Left lung (tissue), 10 donors: ENCODE measurements around the gene RRAD. TPM values are rescaled to one million over a fixed set of nuclear protein-coding genes. Genes with fewer than 3 reads are reported as not detected.

Source experiments
- ATAC-seq: fragments of 200-7000 bp; cut with Tn5 transposase; one replicate; pipeline ENCODE4 v1.9.1; 2020; ENCODE audit warnings: moderate library complexity
- DNase-seq, 4 donors: peaks; one replicate each; pipeline ENCODE4 v3.0.0-alpha.2; 2013 to 2020
- H3K27ac ChIP-seq, 2 donors: fragments of 200-600 bp; sonication (generic) in 1 of 2; one replicate each; pipeline versions ENCODE4 v1.5.0 to v1.8.0; 2020 to 2021
- H3K27me3 ChIP-seq, 2 donors: fragments of 200-600 bp; sonication (generic) in 1 of 2; one replicate each; pipeline versions ENCODE4 v1.5.0 to v1.8.0; 2020 to 2021
- H3K36me3 ChIP-seq, 2 donors: fragments of 200-600 bp; sonication (generic) in 1 of 2; one replicate each; pipeline versions ENCODE4 v1.5.0 to v1.8.0; 2020 to 2021
- H3K4me1 ChIP-seq, 2 donors: fragments of 200-600 bp; one replicate each; pipeline ENCODE4 v1.8.0; 2021
- H3K4me3 ChIP-seq, 2 donors: fragments of 200-600 bp; sonication (generic) in 1 of 2; one replicate each; pipeline versions ENCODE4 v1.5.0 to v1.8.0; 2020 to 2021; ENCODE audit warnings: mild to moderate bottlenecking in 1 of 2
- H3K9me3 ChIP-seq, 2 donors: fragments of 200-600 bp; sonication (generic) in 1 of 2; one replicate each; pipeline versions ENCODE4 v1.5.0 to v1.8.0; 2020 to 2021
- intact Hi-C, 2 donors: fragments of 100-400 bp; cut with DNase I; formaldehyde crosslinking; loops; one replicate each; pipeline versions ENCODE4 v1.11.2 to v1.14.2; 2022
- polyA plus RNA-seq, 6 donors: library from polyadenylated mRNA; unstranded; fragments of 120-200 nt; gene quantifications; one replicate each; pipeline ENCODE4 v1.2.1, GENCODE V29; 2013; ENCODE audit not compliant: insufficient read length in 6 of 6
- total RNA-seq, 2 donors: library from RNA; stranded (reverse); fragmentation: NEBNext Ultra II Directional; extraction: Animal tissue kit (Norgen Biotek cat#: 25700); gene quantifications; one replicate each; pipeline ENCODE4 v1.2.1, GENCODE V29; 2021
- TF ChIP-seq, protein P1 (sequence below), 2 donors: fragments of 200-600 bp; sonication (generic) in 1 of 2; IDR thresholded peaks; one replicate each; pipeline versions ENCODE4 v1.5.0 to v1.8.0; 2021; ENCODE audit warnings: antibody characterized with exemption in 2 of 2
- donor health status: DM: no; HTN: yes; CAD: no.
- donor health status: DM: no; HTN: no; CAD: no.

The RRAD gene
- total and polyA plus RNA-seq, 8 donors = 8.1 to 31.8 (median 9.0) TPM

DNA sequence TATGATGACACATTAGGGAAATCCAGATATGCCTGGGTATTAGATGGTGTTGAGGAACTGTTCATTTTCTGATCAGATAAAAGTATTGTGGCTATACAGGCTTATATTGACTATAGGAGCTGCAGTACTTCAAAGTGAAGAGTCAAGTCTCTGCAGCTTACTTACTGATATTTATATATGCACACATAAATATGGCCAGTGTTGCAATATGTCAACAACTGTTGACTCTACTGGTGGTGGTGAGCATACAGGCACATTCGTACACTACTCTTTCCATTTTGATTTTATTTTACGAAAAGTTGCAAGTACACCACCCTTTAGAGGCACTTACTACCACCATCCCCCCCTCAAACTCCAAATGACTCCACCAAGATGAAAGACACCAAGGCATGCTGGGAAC lies 6.3 kb upstream of the RRAD start:
- ATAC-seq (no peak), DNase-seq (no peak)
- Histone ChIP-seq H3K27ac (no peak overlapping the region), H3K36me3 (peaks cover 0 to 12% of the 10 kb centered on the region in 2 donors), H3K4me1 (peaks cover 28 to 49% of the 10 kb centered on the region in 2 donors), H3K9me3 (no peaks in the 10 kb centered on the region), H3K4me3 (no peak overlapping the region), H3K27me3 (peaks cover 0 to under 1% of the 10 kb centered on the region in 2 donors)
- TF ChIP-seq, protein P1, sequence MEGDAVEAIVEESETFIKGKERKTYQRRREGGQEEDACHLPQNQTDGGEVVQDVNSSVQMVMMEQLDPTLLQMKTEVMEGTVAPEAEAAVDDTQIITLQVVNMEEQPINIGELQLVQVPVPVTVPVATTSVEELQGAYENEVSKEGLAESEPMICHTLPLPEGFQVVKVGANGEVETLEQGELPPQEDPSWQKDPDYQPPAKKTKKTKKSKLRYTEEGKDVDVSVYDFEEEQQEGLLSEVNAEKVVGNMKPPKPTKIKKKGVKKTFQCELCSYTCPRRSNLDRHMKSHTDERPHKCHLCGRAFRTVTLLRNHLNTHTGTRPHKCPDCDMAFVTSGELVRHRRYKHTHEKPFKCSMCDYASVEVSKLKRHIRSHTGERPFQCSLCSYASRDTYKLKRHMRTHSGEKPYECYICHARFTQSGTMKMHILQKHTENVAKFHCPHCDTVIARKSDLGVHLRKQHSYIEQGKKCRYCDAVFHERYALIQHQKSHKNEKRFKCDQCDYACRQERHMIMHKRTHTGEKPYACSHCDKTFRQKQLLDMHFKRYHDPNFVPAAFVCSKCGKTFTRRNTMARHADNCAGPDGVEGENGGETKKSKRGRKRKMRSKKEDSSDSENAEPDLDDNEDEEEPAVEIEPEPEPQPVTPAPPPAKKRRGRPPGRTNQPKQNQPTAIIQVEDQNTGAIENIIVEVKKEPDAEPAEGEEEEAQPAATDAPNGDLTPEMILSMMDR (IDR thresholded peaks at IDR 0.05) = no peak
- intact Hi-C loops = no loop called here

DNA sequence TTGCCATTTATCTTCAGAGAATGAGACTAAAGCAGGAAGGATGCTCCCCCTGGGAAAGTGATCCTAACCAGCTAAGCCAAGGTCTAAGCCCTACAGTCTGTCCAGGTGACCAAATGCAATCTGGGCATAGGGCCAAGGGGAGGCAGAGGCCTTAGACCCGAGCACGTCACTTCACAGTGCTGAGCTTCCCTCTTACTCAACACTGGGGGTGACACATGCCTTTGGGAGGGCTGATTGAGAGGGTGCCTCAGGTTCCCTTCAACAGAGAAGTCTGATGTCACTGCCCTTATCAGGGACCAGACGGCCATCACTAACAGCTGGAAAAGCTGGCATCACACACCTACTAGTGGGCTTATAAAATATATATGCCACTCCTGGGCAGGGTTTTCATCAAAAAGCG lies 4.9 kb upstream of the RRAD start:
- Histone ChIP-seq H3K4me1 (peaks cover 25 to 48% of the 10 kb centered on the region in 2 donors), H3K36me3 (peaks cover 0 to 12% of the 10 kb centered on the region in 2 donors), H3K9me3 (no peaks in the 10 kb centered on the region), H3K4me3 (no peak overlapping the region), H3K27ac (no peak overlapping the region), H3K27me3 (peaks cover 0 to 16% of the 10 kb centered on the region in 2 donors)
- intact Hi-C loops = no loop called here
- TF ChIP-seq, protein P1 (IDR thresholded peaks at IDR 0.05) = no peak
- DNase-seq (peak in 2 of 4 donors; percentile 10 to 56), ATAC-seq (no peak)

DNA sequence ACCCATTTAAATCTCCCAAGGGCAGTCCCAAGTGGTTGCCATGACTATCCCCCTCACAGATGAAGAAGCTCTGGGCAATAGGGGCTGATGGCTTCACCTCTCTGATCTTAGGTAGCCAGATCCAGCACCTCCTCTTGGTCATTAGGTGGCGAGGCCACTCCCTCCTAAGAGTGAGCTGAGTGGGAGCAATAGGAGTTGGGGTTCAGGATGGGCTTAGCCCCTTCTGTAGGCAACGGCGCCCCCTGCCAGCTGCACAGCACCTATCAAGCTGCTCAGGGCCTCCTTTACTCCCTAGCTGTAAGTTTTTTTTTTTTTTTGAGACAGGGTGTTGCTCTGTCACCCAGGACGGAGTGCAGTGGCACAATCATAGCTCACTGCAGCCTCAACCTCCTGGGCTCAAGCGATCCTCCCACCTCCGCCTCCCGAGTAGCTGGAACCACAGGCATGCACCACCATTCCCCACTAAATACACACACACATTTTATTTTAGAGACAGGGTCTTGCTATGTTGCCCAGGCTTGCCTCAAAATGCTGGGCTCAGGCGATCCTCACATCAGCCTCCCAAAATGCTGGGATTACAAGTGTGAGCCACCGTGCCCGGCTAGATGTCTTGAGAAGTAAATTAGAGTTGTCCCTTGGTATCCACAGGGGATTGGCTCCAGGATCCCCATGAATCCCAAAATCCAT lies 3.5 kb upstream of the RRAD start:
- intact Hi-C loops = no loop called here
- TF ChIP-seq, protein P1 (IDR thresholded peaks at IDR 0.05) = no peak
- peaks cover 0 to 12% of the 10 kb centered on the region in 2 donors for H3K36me3 ChIP-seq
- ATAC-seq (no peak), DNase-seq (no peak)
- H3K27ac ChIP-seq = no peak overlapping the region
- H3K4me1 ChIP-seq = peaks cover 27 to 58% of the 10 kb centered on the region in 2 donors
- H3K9me3 ChIP-seq = no peaks in the 10 kb centered on the region
- H3K4me3 ChIP-seq = no peak overlapping the region
- H3K27me3 ChIP-seq = peaks cover 0 to 29% of the 10 kb centered on the region in 2 donors

DNA sequence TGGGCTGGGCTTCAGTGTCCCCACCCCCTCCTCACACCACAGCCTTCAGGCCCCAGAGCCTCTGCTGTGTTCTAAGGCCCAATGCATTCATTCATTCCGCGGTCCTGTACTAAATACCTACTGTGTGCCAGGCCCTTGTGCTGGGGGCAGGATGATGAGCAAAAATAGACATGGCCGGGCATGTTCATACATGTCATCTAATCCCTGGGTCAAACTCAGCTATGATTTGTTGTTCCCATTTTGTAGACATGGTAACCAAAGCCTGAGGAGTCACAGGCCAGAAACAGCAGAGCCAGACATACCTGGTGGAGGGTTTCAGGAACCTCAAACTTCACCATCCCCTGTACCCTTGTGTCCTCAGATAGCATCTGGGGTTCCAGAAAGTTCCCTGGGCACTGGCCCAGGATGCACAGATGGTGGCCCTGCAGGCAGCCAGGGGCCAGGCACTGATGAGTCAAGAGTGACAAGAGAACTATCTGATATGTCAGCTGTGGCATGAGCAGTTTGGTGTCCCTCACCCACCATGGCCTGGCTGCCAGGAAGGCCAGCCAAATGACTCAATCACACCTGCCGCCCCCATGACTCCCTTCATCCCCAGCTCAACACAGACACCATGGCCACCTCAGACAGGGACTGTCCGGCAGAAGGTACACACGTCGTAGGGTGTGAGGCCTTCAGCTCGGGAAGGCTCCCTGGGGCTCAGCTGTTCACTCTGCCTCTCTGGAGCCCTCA lies 2.7 kb upstream of the RRAD start:
- TF ChIP-seq, protein P1 (IDR thresholded peaks at IDR 0.05) = no peak
- Histone ChIP-seq H3K4me1 (peaks cover 21 to 58% of the 10 kb centered on the region in 2 donors), H3K36me3 (peaks cover 0 to 12% of the 10 kb centered on the region in 2 donors), H3K27me3 (peaks cover 0 to 37% of the 10 kb centered on the region in 2 donors), H3K27ac (peak overlapping the region in 1 of 2 donors; percentile 72), H3K4me3 (no peak overlapping the region), H3K9me3 (no peaks in the 10 kb centered on the region)
- ATAC-seq (no peak), DNase-seq (no peak)
- intact Hi-C loops = no loop called here

DNA sequence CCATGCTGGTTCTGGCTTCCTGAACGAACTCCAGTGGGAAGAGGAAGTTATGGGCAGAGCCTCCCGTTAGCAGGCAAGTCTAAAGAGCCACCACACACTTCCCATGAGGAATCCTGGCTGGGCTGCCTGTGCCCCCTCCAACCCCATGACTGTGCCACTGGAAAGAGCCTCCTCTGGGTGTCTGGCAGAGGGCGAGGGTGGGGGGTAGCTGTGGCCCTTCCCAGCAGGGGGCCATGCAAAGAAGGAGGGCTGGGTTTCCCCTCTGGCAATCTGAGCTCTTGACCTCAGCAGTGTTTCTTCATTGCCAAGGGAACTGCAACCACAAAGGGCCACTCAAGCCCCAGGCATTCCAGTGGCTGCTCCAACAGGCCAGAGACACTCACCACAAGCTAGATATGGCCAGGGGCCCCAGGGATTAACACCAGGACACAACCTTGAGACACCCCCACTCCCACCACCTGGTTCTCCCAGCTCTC lies 1.7 kb upstream of the RRAD start:
- no peak overlapping the region for H3K4me3 ChIP-seq
- intact Hi-C loops = no loop called here
- H3K27me3 ChIP-seq = peaks cover 0 to 48% of the 10 kb centered on the region in 2 donors
- DNase-seq (peak in 2 of 4 donors; percentile 75 to 80), ATAC-seq (peak; percentile 67)
- no peaks in the 10 kb centered on the region for H3K9me3 ChIP-seq
- peak overlapping the region; percentile 63 to 72 for H3K27ac ChIP-seq
- peaks cover 21 to 52% of the 10 kb centered on the region in 2 donors for H3K4me1 ChIP-seq
- TF ChIP-seq, protein P1 (IDR thresholded peaks at IDR 0.05) = no peak
- H3K36me3 ChIP-seq = peaks cover 0 to 6% of the 10 kb centered on the region in 2 donors
